SK-N-MC (cell line): ENCODE measurements around the gene SCYGR1.

Source experiments
- EZH2 ChIP-seq: fragments of 200-600 bp; sonication (generic); IDR thresholded peaks from one replicate; pipeline ENCODE4 v1.6.1; 2017; ENCODE audit warnings: antibody characterized with exemption
- FOXP2 ChIP-seq: optimal IDR thresholded peaks from 2 replicates; pipeline ENCODE3; 2011; ENCODE audit warnings: mild to moderate bottlenecking, moderate library complexity; ENCODE audit not compliant: insufficient read depth; ENCODE audit errors: extremely low read length, control extremely low read depth
- POLR2AphosphoS5 ChIP-seq: IDR thresholded peaks from 2 replicates; pipeline ENCODE4 v1.6.1; 2012; ENCODE audit warnings: mild to moderate bottlenecking, low read depth, low read length, borderline replicate concordance

DNA sequence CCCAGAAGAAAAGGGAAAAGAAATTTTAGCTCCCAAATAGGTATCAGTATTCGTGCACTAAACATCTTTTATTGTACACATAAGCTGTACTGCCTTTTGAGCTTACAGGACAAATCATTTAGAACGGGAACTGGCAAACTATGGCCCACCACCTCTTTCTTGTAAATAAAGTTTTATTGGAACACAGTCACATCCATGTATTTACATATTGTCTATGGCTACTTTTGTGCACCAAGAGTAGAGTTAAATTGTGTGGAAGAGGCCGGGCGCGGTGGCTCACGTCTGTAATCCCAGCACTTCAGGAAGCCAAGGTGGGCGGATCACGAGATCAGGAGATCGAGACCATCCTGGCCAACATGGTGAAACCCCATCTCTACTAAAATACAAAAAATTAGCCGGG is 14.4 kb downstream of the SCYGR1 start:
- TF ChIP-seq POLR2AphosphoS5 (no peak), EZH2 (no peak), FOXP2 (no peak)
